Limb (tissue), 2 donors: ENCODE measurements around the gene LARGE1.
"Not testable (repeated sequence)": the region's sequence is repeated elsewhere in the genome, so short reads cannot be mapped to it uniquely, and the experiment has no call there.

Source experiments
- DNase-seq, 2 donors: peaks; one replicate each; pipeline ENCODE4 v3.0.0-alpha.2; 2016; ENCODE audit errors: extremely low spot score in 2 of 2

LARGE1 gene

GRCh38 chr22:33481550-33481949 is 438.7 kb downstream of the LARGE1 start:
- DNase-seq = no peak

GRCh38 chr22:33477120-33478111 is 442.9 kb downstream of the LARGE1 start:
- DNase-seq = no peak

GRCh38 chr22:33476716-33477115 is 443.6 kb downstream of the LARGE1 start:
- DNase-seq = no peak

GRCh38 chr22:33476206-33476605 is 444.1 kb downstream of the LARGE1 start:
- DNase-seq = no peak

GRCh38 chr22:33474587-33474986 is 445.7 kb downstream of the LARGE1 start:
- DNase-seq = no peak

- no peak for DNase-seq
Observed at GRCh38 chr22:33472462-33473344, 447.6 kb downstream of the LARGE1 start.

GRCh38 chr22:33470456-33470855 is 449.8 kb downstream of the LARGE1 start:
- DNase-seq = no peak

GRCh38 chr22:33467620-33468095 is 452.6 kb downstream of the LARGE1 start:
- DNase-seq = peak in 1 of 2 donors; percentile 36

GRCh38 chr22:33467080-33467479 is 453.2 kb downstream of the LARGE1 start:
- DNase-seq = no peak

GRCh38 chr22:33465554-33465953 is 454.7 kb downstream of the LARGE1 start:
- DNase-seq = no peak

GRCh38 chr22:33464698-33465097 is 455.6 kb downstream of the LARGE1 start:
- no peak for DNase-seq

GRCh38 chr22:33461698-33462434 is 458.4 kb downstream of the LARGE1 start:
- no peak for DNase-seq

GRCh38 chr22:33461245-33461644 is 459.0 kb downstream of the LARGE1 start:
- not testable (repeated sequence) for DNase-seq

GRCh38 chr22:33459137-33459536 is 461.1 kb downstream of the LARGE1 start:
- no peak for DNase-seq

GRCh38 chr22:33456511-33456910 is 463.8 kb downstream of the LARGE1 start:
- no peak for DNase-seq

- no peak for DNase-seq
Observed at GRCh38 chr22:33455036-33455435, 465.2 kb downstream of the LARGE1 start.

GRCh38 chr22:33451866-33452469 is 468.3 kb downstream of the LARGE1 start:
- DNase-seq = no peak

- no peak for DNase-seq
Observed at GRCh38 chr22:33450756-33451155, 469.5 kb downstream of the LARGE1 start.

GRCh38 chr22:33447733-33448132 is 472.5 kb downstream of the LARGE1 start:
- no peak for DNase-seq

GRCh38 chr22:33443683-33444082 is 476.6 kb downstream of the LARGE1 start:
- DNase-seq = no peak

GRCh38 chr22:33440756-33441155 is 479.5 kb downstream of the LARGE1 start:
- DNase-seq = no peak
